Neutrophil (primary cell): ENCODE results near the gene HSPA12B.

Experiments used
- H3K27ac ChIP-seq: fragments of 200-600 bp; sonication (generic); 2 replicates; pipeline ENCODE4 v1.5.1; 2016; ENCODE audit warnings: mild to moderate bottlenecking, moderate library complexity
- H3K27me3 ChIP-seq: fragments of 200-600 bp; sonication (generic); 2 replicates; pipeline ENCODE4 v1.6.0; 2016; ENCODE audit warnings: mild to moderate bottlenecking
- H3K36me3 ChIP-seq: fragments of 200-600 bp; sonication (generic); 2 replicates; pipeline ENCODE4 v1.5.1; 2017
- H3K4me1 ChIP-seq, 2 experiments: fragments of 200-600 bp in 1 of 2; sonication (generic) in 1 of 2; 1 replicate in 1 of 2; 2 replicates in 1 of 2; pipeline versions ENCODE4 v1.5.1 to v1.6.1; 2013 to 2016; ENCODE audit warnings: low read depth in 1 of 2, low read length in 1 of 2, mild to moderate bottlenecking in 1 of 2, moderate library complexity in 1 of 2; ENCODE audit not compliant: control insufficient read depth in 1 of 2, insufficient read depth in 1 of 2
- H3K4me3 ChIP-seq, 2 experiments: fragments of 200-600 bp in 1 of 2; sonication (generic) in 1 of 2; 1 replicate in 1 of 2; 2 replicates in 1 of 2; pipeline ENCODE4 v1.5.1; 2013 to 2016; ENCODE audit warnings: low read depth in 1 of 2, low read length in 1 of 2, mild to moderate bottlenecking in 1 of 2, moderate library complexity in 1 of 2
- H3K9me3 ChIP-seq: fragments of 200-600 bp; sonication (generic); 2 replicates; pipeline ENCODE4 v1.5.1; 2016
- CTCF ChIP-seq: fragments of 200-600 bp; sonication (generic); IDR thresholded peaks from 2 replicates; pipeline ENCODE4 v1.5.1; 2016; ENCODE audit warnings: antibody characterized with exemption

The HSPA12B gene

GRCh38 chr20:3699037-3699436 lies 33.4 kb upstream of the HSPA12B start:
- Histone ChIP-seq H3K27ac (no peak overlapping the region), H3K4me3 (no peak overlapping the region), H3K9me3 (no peaks in the 10 kb centered on the region), H3K27me3 (no peaks in the 10 kb centered on the region), H3K36me3 (no peaks in the 10 kb centered on the region), H3K4me1 (no peaks in the 10 kb centered on the region)
- no peak for TF ChIP-seq CTCF

- no peaks in the 10 kb centered on the region for H3K27me3 ChIP-seq
- TF ChIP-seq CTCF: no peak
- H3K4me3 ChIP-seq: no peak overlapping the region
- no peaks in the 10 kb centered on the region for H3K9me3 ChIP-seq
- H3K4me1 ChIP-seq: no peaks in the 10 kb centered on the region
- no peak overlapping the region for H3K27ac ChIP-seq
- no peaks in the 10 kb centered on the region for H3K36me3 ChIP-seq
Observed at GRCh38 chr20:3701061-3701998, 31.2 kb upstream of the HSPA12B start.

- Histone ChIP-seq H3K9me3 (no peaks in the 10 kb centered on the region), H3K4me3 (no peak overlapping the region), H3K4me1 (no peaks in the 10 kb centered on the region), H3K27me3 (no peaks in the 10 kb centered on the region), H3K36me3 (no peaks in the 10 kb centered on the region), H3K27ac (no peak overlapping the region)
- TF ChIP-seq CTCF: no peak
Observed at GRCh38 chr20:3702611-3703391, 29.7 kb upstream of the HSPA12B start.

GRCh38 chr20:3704087-3704486 lies 28.4 kb upstream of the HSPA12B start:
- Histone ChIP-seq H3K4me1 (no peaks in the 10 kb centered on the region), H3K27ac (no peak overlapping the region), H3K27me3 (no peaks in the 10 kb centered on the region), H3K4me3 (no peak overlapping the region), H3K36me3 (no peaks in the 10 kb centered on the region), H3K9me3 (no peaks in the 10 kb centered on the region)
- TF ChIP-seq CTCF: no peak

- no peaks in the 10 kb centered on the region for H3K4me1 ChIP-seq
- no peak overlapping the region for H3K4me3 ChIP-seq
- H3K36me3 ChIP-seq: no peaks in the 10 kb centered on the region
- H3K27me3 ChIP-seq: no peaks in the 10 kb centered on the region
- no peaks in the 10 kb centered on the region for H3K9me3 ChIP-seq
- H3K27ac ChIP-seq: no peak overlapping the region
- no peak for TF ChIP-seq CTCF
Observed at GRCh38 chr20:3705491-3705969, 27.0 kb upstream of the HSPA12B start.
